ENCODE measurements around the gene SCD5.
"Not testable (repeated sequence)": the region's sequence is repeated elsewhere in the genome, so short reads cannot be mapped to it uniquely, and the experiment has no call there.

The SCD5 gene

DNA sequence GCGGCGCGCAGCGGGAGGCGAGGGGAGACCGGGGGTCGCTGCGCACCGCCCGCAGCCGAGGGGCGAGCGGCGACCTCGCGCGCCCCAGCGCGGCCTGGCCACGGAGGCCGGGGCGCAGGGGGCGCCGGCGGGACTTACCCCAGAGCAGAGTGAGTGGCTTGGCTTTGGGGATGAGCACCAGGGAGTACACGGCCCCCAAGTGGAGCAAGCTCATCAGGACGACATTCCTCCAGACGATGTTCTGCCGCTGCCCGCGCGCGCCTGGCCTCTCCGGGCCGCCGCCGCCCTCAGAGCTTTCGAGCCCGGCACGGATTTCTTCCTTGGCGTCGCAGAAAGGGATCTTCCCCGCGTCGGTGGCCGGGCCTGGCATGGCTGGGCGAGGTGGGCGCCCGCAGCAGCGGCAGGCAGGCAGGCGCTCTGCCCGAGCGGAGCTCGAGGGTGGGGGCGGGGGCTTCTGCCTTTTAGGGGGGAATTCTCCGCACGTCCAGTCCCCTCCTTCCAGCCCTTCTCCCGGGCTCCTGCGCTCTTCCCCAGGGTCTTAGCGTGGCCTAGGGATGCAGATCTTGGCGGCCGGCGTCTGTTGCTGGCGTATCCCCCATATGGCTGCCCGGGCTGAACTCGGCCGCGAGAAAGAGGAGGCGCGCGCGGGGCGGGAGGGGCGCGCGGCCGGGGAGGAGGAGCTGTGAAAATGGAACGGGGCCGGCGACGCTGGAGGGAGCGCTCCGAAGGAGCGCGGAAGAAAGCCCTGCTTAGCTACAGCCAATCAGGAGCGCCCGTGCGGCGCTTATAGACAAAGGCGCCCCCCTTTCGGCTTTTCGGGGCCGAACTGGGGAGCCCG lies at the start of gene SCD5:
SCD5 (minus strand) TSS at position 629 of the 838 bp plus-strand sequence; CDS start at position 370, 259 bp downstream.
- peak; percentile 80 for DNase-seq (ENCODE audit: low read depth)

DNA sequence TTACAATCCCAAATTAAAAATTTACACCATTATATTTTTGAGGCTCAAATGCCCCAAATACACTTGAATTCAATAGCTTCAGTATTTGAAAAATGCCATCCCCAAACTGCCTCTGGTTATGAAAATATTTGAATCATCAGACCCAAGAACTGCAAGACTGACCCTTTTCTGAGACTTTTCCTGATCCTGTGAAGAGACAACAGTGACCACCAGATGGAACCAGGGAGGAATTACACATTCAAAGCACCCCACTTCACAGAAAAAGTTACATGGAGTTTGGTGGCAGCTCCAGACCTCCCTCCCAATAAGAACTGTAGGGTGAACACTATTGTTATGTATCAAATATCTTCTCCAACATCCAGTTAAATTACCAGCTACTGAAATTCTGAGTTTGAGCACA lies 44.0 kb upstream of the SCD5 start:
- DNase-seq (ENCODE audit: low read depth): no peak

DNA sequence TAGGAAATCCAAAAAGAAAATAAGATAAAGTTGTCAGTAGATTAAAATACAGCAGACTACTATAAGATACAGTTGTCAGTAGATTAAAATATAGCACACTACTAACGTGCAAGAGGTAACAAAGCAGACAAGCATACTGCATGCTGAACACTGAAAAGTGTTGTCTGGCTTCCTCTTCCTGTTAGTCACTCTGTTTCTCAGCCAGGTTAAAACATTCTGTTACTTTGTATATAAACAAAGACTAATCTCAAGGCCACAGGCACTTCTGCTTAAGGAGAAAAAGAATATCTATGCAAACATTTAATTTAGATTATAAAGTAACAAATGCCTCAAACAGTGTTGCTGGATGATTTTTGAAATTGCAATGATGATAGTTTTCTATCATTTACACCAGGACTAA lies 41.0 kb upstream of the SCD5 start:
- DNase-seq (ENCODE audit: low read depth): no peak

DNA sequence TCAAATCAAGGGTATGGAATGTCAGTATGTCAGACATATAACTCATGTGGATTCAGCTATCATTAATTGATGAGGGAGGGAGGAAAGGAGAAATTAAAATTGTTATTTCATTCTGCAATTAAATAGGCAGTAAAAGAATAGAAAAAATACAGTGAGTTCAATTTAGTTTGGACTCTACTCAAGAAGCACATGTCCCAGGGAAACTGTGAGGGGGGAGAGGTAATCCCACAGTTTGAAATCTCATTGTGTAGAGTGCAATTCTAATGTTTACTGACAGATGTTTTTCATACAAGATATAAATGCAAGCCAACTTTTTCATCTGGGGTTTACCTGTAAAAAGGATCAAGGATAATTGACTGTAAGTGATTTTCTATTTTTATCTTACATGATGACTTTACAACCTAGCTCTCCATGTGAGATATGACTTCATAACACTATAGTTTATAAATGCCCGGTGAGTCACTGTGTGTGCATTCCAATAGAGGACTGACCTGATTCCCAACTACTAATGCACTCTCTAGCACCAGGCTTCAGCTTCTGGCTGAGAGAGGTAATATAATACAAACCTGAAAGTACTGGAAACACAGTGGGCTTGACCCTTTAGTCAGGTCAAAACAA lies 35.2 kb upstream of the SCD5 start:
- peak; percentile 57 for DNase-seq (ENCODE audit: low read depth)

DNA sequence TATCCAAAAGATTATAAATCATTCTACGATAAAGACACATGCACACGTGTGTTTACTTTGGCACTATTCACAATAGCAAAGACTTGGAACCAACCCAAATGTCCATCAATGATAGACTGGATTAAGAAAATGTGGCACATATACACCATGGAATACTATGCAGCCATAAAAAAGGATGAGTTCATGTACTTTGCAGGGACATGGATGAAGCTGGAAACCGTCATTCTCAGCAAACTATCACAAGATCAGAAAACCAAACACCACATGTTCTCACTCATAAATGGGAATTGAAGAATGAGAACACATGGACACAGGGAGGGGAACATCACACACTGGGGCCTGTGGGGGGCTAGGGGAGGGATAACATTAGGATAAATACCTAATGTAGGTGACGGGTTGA lies 34.5 kb upstream of the SCD5 start:
- DNase-seq (ENCODE audit: low read depth): not testable (repeated sequence)

DNA sequence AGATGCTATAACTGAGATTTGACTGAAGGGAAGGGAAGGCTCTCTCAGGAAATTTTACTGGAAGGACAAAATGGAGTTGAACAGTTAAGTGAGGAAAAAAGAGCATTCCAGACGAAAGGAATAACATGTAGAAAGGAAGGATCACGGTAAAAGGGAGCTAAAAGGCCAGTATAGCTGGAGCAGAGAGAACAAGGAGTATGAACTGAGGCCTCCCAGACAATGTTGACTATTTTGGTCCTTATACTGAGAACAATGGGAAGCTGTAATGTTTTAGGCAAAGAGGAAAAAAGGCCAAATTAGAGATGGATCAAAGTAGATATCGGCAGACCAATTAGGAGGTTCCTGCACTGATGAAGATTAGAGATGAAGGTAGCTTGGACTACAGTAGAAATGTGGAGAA lies 26.8 kb upstream of the SCD5 start:
- DNase-seq (ENCODE audit: low read depth): no peak

DNA sequence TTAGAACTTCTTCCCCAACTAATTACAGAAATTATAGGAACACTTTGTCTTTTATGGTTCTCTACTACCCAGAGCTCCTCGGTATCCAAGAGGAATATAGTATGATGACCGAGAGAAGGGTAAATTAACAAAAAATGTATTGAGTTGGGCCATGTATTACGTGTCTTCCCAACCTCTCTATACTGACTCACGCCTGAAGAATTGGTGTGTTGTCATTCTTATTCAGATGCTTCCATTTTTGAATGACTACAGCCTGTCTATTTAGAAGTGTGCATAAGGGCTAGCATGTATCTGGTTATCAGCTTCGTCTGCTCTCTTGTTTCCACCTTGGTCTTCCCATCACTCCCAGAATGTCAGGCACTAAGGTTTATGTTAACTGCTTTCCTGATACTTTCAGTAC lies 24.5 kb upstream of the SCD5 start:
- no peak for DNase-seq (ENCODE audit: low read depth)

DNA sequence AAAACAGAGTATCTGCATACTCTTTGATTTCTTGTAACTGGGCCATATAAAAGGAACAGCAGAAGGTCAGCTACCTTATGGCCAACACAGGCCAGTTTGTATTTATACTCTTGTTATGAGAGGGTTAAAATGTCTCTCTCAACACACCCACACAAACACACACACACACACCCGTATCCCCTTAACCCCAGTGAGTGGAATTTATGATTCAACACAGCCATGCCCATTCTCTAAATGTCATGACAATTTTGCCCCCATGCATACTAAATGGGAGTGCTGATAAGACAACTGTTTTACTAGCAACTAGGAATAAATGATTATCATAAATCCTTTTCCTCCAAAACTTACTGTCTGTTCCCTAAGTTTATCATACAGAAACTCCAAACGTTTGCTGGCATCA lies 22.1 kb upstream of the SCD5 start:
- DNase-seq (ENCODE audit: low read depth): no peak

DNA sequence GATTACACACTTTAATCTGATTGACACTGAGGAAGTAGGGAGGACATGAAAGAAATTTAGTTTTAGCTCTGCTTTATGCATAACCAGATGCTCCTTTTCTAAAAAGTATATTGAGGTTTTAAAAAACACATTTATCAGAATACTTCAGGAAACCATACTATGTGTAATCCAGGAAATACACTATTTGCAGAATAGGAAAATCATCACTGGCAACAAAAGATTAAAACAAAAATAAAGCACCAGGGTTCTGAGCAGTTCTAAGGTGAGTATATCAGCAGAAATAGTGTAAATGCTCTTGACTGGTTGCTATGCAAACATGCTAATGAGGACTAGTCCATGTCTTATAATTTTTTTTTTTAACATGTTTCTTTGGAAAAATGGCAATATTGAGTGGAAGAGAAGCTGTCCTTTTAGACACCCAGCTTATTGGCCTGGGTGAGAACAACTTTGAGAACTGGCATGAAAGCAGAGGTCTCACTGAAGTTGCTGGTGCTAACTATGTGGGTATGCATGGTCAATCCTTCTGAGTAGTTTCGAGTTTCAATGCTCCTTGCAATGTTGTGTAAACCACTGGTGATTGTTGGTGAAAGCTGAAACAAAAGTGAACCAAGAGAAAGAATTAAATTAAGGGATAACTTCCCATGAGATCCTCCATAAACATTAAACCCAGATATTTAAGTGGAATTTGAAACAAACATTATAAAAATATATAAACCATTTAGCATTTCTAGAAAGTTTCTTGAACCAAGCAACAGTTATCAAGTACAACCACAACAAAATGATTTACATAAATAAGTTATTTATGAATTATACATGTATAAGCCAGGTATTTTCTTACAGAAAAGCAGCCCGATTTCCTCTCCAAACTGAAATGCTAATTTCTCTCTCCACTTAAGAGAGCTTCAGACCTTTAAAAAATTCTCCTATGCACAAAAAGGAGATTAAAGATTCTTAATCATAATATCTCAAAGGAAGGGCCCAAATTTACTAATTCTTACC lies 20.4 kb upstream of the SCD5 start:
- no peak for DNase-seq (ENCODE audit: low read depth)

DNA sequence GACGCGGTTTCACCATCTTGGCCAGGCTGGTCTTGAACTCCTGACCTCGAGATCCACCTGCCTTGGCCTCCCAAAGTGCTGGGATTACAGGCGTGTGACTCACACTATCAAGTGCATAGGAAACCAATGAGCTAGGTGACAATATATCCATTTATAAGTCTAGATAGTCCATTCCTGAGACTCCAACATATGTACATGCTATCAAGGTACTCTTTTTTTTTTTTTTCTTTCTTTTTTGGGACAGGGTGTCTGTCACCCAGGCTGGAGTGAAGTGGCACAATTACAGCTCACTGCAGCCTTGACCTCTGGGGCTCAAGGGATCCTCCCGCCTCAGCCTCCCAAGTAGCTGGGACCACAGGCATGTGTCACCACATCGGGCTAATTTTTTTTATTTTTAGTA lies 18.3 kb upstream of the SCD5 start:
- not testable (repeated sequence) for DNase-seq (ENCODE audit: low read depth)

DNA sequence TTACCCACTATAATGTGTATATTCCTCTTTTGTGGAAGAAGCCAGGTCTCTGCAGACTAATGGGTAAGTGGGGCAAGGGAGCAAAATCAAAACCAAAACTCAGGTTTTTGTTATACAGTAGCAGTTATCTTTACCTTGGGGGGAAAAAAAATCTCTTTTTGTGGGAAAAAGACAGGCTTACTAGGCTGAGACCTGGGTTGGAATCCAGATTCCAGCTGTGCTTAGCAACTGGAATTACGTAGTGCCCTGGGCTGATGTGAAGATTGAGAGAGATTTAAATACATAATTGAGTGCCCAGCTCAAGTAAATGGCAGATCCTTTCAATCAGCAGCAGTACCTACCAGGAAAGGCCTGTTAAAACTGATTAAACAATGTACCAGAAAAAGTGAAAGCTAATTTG lies 15.4 kb upstream of the SCD5 start:
- DNase-seq (ENCODE audit: low read depth): no peak

DNA sequence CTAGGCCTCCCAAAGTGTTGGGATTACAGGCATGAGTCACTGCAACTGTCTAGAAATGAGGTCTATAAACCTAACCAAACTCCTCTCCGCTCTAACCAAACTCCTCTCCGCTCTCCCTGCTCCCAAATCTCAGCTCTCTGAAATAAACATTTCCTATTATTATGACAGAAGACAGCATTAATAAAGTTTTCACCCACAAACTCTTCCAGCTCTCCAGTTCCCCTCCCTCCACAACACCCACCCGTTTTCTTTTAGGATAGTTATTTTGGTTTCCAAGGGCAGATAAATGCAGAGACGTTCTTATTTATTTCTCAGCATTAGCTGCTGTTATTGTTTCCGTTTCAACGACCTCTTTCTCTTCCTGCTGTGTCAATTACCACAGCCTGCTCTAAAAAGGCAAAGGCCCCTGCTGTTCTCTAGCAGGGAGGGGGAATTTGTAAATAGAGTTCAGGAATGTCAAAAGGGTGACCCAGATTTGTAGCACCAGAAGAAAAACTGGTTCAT lies 13.3 kb upstream of the SCD5 start:
- DNase-seq (ENCODE audit: low read depth): no peak

DNA sequence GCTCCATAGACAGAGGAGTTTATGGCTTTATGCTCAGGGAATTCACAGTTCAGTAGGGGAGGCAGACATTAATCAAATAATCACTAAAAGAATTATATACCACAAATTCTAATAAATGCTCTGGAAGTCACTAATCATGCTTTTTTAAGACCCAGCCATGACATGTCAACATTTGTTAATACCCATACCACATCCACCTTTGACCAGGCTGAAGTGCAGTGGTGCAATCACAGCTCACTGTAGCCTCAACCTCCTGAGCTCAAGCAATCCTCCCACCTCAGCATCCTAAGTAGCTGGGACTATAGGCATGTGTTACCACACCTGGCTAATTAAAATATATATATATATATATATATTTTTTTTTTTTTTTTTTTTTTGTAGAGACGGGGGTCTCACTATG lies 12.8 kb upstream of the SCD5 start:
- DNase-seq (ENCODE audit: low read depth): no peak

DNA sequence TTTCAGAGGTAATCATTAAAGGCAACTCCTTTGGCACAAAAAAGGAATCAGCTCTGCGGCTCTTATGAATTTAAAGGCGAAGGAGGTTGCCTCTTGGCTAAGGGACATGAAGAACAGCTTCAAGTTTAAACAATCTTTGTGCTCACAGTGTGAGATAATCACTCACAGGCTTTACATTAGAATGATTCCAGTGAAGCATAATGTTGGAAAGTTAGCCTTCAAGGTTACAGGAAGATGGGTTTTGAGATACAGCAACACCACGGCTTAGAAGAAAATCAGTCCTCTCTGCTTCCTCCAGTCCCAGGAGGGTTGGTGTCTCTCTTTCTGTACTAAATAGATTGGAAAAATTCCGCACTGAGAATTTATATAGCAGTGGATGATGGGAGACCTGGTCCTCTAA lies 11.6 kb upstream of the SCD5 start:
- no peak for DNase-seq (ENCODE audit: low read depth)

DNA sequence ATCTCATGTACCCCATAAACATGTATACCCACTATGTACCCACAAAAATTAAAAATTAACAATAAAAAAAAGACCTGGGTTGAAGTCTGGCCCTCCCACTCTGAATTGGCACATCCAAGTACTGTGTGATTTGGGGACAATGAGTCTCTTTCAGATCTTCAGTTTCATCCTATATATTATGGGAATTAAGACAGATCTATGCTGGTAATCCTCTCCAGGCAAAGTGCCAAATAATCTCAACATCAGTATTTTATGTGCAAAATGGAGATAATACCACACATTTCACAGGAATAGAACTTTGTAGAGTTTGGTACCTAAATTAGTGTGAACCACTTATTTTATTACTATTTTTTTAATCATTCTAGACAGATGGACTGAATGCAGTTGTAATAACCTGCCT lies 11.0 kb upstream of the SCD5 start:
- DNase-seq (ENCODE audit: low read depth): no peak

DNA sequence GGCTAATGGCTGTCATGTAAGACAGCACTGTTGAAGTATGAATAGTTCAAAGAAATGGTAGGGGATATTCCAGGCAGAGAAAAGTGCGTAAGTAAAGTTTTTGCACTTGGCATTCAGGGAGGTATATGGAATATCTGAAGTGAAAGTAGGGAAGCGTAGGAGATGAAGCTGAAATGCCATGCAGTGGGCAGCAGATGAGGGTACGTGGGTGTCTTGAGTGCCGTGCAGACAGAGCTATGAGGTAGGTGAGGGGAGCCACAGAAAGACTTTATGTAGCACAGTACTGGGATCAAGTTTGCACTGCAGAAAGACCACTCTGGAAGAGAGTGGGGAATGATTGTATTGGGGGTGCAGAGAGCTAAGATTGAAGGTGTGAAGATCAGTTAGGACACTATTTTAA lies 5.2 kb upstream of the SCD5 start:
- no peak for DNase-seq (ENCODE audit: low read depth)

DNA sequence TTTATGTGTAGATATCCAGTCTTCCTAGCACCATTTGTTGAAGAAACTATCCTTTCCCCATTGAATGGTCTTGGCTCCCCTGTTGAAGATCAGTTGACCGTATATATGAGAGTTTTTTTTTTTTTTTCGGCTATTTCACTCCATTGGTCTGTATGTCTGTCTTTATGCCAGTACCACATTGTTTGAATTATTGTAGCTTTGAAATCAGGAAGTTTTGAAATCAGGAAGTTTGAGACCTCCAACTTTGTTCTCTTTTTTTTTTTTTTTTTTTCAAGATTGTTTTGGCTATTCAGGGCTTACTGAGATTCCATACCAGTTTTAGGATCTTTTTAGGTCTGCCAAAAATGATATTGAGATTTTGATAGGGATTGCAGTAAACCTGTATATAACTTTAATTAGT lies 4.3 kb upstream of the SCD5 start:
- DNase-seq (ENCODE audit: low read depth): peak; percentile 46

DNA sequence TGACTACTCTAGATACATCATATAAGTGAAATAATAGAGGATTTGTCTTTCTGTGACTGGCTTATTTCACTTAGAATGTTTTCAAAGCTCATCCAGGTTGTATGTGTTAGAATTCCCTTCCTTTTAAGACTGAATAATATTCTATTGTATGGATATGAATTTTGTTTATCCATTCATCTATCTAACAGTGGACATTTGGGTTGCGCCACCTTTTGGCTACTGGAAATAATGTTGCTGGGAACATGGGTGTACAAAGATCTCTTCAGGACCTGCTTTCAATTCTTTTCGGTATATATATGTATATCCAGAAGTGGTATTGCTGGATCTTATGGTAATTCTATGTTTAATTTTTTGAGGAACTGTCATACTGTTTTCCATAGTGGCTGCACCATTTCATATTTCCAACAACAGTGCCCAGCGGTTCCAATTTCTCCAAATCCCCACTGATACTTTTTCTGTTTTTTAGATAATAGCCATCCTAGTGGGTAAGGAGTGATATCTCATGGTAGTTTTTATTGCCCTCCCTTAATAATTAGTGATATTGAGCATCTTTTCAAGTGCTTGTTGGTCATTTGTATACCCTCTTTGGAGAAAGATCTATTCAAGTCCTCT lies 3.4 kb upstream of the SCD5 start:
- DNase-seq (ENCODE audit: low read depth): peak; percentile 28

DNA sequence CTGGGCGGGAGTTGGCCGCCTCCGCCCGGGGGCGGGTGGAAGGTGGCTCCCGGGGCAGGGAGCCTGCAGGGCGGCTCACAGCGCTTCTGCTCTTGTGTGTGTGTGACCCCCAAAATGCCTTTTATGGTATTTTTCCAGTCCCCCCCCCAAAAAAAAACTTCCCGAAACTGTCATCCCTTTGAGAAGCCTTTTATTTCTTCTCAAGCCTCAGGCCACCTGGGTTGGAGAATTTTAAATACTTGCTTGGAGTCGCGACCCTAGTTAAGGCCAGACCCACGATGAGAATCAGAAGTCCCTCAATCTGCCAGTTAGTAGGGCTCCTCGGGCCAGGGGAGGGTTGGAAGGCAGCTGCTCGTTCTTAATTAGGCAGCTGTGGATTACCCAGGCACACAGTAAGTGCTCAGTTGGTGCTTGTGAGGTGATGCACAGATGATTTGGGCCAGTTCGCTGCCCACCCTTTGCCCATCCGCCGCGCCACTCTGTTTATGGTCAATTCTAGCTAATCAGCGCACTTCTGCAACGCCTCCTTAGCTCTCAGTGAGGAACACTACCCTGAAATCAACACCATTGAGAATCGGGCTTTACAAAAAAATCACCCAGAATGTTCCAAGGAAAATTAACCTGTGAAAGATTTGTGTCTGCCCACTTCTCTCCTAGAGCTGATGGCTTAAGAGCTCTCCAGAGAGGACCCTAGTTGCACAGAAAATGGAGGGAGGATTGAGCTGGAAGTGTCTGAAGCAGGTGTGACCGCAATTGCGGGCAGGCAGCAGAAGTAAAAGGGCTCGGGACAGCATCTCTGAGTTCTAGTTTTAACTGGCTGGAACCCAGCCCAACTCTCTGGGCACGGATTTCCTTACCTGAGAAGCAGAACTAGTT lies 648 bp upstream of the SCD5 start:
- no peak for DNase-seq (ENCODE audit: low read depth)

DNA sequence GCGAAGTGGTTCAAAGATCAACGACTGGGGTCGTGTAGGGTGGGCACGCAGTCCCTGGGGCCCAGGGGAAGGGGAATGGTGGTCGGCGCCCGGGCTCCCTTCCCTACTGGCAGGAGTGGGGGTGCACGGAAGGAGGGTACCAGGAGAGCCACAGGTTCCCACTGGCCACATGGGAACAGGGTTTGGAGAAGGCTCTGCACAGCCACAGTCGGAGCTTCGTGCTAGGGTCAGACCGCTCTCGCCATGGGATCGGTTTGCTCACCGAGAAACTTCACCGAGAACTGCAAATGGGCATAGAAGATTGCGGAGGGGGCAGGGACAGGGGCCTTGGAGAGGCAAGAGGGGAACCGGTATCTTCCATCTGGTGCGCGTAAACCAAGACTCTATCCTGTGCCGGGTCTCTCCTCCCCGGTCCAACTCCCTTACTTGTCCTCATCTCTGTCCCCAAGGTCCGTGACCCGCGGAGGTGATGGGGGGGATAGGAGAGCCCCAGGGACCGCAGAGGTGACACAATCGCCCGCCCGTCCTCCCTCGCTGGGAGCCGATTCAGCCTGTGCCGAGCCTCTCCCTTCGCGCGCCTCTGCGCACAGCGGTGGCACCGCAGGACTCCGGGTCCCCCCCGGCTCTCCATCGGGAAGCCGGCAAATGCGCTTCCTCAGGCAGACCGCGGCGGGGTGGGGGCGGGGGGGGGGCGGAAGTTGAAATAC lies 1.0 kb downstream of the SCD5 start:
- peak; percentile 40 for DNase-seq (ENCODE audit: low read depth)

All from fibroblast of gingiva (primary cell).